Body of pancreas (tissue), 4 donors: ENCODE results near the gene PACS1.

Experiments used
- CTCF ChIP-seq, 7 experiments: fragments of 450-650 bp in 4 of 7; fragments of 200-600 bp in 3 of 7; sonication (generic) in 3 of 7; IDR thresholded peaks; one replicate each; pipeline ENCODE4 v1.5.1; 2016 to 2019; ENCODE audit warnings: antibody characterized with exemption in 7 of 7
- POLR2A ChIP-seq, 3 donors: fragments of 450-650 bp; IDR thresholded peaks; one replicate each; pipeline ENCODE4 v1.6.1; 2016; ENCODE audit warnings: antibody characterized with exemption in 3 of 3, mild to moderate bottlenecking in 2 of 3

GRCh38 chr11:66036334-66036710 lies 33.8 kb upstream of the PACS1 start:
- TF ChIP-seq CTCF (IDR thresholded peaks at IDR 0.05) (no peak), POLR2A (IDR thresholded peaks at IDR 0.05) (no peak)
